Fibroblast of the aortic adventitia (primary cell): ENCODE measurements around the gene SMC5. TPM values are rescaled to one million over a fixed set of nuclear protein-coding genes. Genes with fewer than 3 reads are reported as not detected.

ENCODE experiments used
- DNase-seq: peaks from one replicate; pipeline ENCODE4 v3.0.0-alpha.2; 2010; ENCODE audit warnings: low read depth
- H3K4me3 ChIP-seq: 2 replicates; pipeline ENCODE4 v1.5.1; 2011; ENCODE audit warnings: low read depth, mild to moderate bottlenecking, control low read depth, low read length, moderate library complexity
- CTCF ChIP-seq: IDR thresholded peaks from 2 replicates; pipeline ENCODE4 v1.5.1; 2011; ENCODE audit warnings: mild to moderate bottlenecking, low read length, control low read depth, inconsistent platforms; ENCODE audit not compliant: insufficient read depth
- total RNA-seq: library from RNA; depleted of rRNA; stranded (reverse); fragments of >200 nt; gene quantifications from 2 replicates; pipeline ENCODE4 v1.2.3, GENCODE V29; 2012; ENCODE audit warnings: low replicate concordance

The SMC5 gene
- total RNA-seq, 1 donor, result 38.8 TPM

GRCh38 chr9:70367305-70367930 is 108.6 kb downstream of the SMC5 start:
- H3K4me3 ChIP-seq, result no peak overlapping the region
- DNase-seq, result no peak
- TF ChIP-seq CTCF, result no peak

GRCh38 chr9:70374962-70375618 is 116.3 kb downstream of the SMC5 start:
- no peak overlapping the region for H3K4me3 ChIP-seq
- no peak for TF ChIP-seq CTCF
- DNase-seq, result no peak

GRCh38 chr9:70382046-70382708 is 123.4 kb downstream of the SMC5 start:
- no peak for DNase-seq
- TF ChIP-seq CTCF, result no peak
- no peak overlapping the region for H3K4me3 ChIP-seq

GRCh38 chr9:70382709-70383605 is 124.2 kb downstream of the SMC5 start:
- DNase-seq, result no peak
- no peak overlapping the region for H3K4me3 ChIP-seq
- no peak for TF ChIP-seq CTCF

GRCh38 chr9:70385426-70385825 is 126.6 kb downstream of the SMC5 start:
- DNase-seq, result no peak
- no peak for TF ChIP-seq CTCF
- no peak overlapping the region for H3K4me3 ChIP-seq

- no peak overlapping the region for H3K4me3 ChIP-seq
- no peak for DNase-seq
- no peak for TF ChIP-seq CTCF
Measured at GRCh38 chr9:70387663-70388062, 128.9 kb downstream of the SMC5 start.
